ENCODE results near the gene SHISAL1. TPM values are rescaled to one million over a fixed set of nuclear protein-coding genes. Genes with fewer than 3 reads are reported as not detected.

SHISAL1 gene
- total and polyA plus RNA-seq, 8 donors = 0.72 to 1.4 (median 0.92) TPM

DNA sequence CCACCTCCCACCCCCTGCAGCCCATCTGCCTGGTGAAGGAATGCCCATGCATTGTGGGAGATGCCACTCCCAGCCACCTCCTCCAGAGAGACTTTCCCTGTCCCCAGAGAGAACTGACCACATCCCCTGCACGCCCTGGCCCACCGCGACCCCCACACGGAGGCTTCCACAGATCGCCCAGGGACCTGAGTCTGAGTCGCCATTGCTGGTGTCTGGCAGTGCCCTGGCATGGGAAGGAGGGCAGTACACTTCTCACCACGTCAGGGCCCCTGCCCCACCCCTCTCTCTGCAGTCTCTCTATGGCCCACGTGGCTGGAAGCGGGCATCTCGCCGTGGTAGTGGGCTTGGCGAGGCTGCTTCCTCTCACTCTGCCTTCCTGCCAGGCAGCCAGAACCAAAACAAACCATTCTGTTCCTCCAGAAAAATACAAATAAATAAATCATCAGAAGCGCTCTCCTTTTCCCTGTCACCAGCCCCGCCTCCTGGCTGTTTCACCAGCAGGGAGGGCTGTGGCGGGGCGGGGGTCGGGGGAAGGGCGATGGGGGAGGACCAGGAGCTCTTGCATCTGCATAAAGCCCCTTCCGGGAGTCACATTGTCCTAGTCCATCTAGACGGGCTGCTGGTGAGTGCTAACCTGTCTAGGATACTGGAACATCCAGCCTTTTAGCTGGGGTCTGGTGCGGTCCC lies 20.9 kb downstream of the SHISAL1 start:
- Histone ChIP-seq H3K27me3 (peaks cover 0 to 28% of the 10 kb centered on the region in 2 donors), H3K4me1 (no peaks in the 10 kb centered on the region), H3K4me3 (no peak overlapping the region), H3K27ac (no peak overlapping the region), H3K9me3 (peaks cover 0 to 7% of the 10 kb centered on the region in 2 donors), H3K36me3 (no peaks in the 10 kb centered on the region)
- intact Hi-C loops (cut with DNase I) = no loop called here
- TF ChIP-seq, protein P1, sequence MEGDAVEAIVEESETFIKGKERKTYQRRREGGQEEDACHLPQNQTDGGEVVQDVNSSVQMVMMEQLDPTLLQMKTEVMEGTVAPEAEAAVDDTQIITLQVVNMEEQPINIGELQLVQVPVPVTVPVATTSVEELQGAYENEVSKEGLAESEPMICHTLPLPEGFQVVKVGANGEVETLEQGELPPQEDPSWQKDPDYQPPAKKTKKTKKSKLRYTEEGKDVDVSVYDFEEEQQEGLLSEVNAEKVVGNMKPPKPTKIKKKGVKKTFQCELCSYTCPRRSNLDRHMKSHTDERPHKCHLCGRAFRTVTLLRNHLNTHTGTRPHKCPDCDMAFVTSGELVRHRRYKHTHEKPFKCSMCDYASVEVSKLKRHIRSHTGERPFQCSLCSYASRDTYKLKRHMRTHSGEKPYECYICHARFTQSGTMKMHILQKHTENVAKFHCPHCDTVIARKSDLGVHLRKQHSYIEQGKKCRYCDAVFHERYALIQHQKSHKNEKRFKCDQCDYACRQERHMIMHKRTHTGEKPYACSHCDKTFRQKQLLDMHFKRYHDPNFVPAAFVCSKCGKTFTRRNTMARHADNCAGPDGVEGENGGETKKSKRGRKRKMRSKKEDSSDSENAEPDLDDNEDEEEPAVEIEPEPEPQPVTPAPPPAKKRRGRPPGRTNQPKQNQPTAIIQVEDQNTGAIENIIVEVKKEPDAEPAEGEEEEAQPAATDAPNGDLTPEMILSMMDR (IDR thresholded peaks at IDR 0.05) = no peak
- DNase-seq (peak in 1 of 4 donors; percentile 45), ATAC-seq (no peak)

DNA sequence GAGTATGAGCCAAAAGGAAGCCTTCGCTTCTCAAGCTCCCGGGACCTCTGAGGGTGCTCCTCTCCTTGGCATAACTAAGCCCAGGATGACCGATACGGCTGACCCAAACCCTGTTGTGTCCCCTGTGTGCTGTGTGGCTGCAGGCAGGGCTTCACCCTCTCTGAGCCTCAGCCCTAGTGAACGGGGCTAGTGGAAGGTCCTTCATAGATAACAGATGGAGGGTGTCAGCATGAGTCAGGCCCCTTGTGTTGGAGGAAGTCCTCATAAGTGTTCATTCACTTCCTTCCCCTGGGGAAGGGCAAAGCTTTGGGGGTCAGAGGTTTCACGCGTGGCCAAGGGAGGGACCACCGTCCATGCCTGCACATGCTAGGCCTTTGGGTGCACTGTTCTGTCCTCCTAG lies 21.5 kb downstream of the SHISAL1 start:
- TF ChIP-seq, protein P1 (IDR thresholded peaks at IDR 0.05) = no peak
- intact Hi-C loops (cut with DNase I) = no loop called here

DNA sequence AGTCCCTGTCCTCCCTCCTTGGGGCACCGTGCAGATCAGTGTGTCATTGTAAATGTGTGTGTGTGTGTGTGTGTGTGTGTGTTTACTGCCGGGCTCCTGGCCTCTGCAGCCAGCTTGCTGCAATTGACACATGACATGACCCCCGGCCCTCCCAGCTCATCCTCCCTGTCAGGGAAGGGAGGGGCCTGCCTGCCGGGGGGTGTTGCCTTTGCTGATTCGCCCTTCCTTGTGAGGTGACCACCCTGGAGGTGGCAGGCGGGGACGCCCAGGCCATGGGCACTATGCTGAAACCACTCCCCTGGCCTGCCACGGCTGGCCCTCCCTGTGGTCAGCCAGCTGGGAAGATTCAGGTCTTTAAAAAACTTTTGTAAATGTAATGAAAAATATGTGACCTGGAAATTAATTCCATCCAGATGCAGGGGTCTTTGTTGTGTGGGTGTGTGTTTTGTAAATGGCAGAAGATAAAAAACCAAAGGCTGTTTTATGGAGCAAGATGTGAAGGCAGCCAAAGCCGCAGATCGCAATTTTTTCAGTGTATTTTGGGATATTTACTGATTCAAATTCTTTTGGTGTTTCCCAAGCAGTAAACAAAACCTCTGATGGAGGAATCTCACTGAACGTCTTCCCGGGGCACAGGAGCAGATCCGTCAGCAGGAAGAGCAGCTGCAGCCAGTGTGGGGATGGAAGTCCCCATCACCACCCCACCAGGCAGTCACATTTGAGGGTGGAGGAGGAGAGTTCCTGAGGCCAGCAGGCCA lies 23.2 kb downstream of the SHISAL1 start:
- intact Hi-C loops (cut with DNase I) = no loop called here
- TF ChIP-seq, protein P1 (IDR thresholded peaks at IDR 0.05) = no peak
- Histone ChIP-seq H3K27ac (no peak overlapping the region), H3K9me3 (peaks cover 0 to 7% of the 10 kb centered on the region in 2 donors), H3K36me3 (no peaks in the 10 kb centered on the region), H3K4me3 (no peak overlapping the region), H3K27me3 (peaks cover 0 to 48% of the 10 kb centered on the region in 2 donors), H3K4me1 (no peaks in the 10 kb centered on the region)
- DNase-seq (peak in 2 of 4 donors; percentile 41 to 68), ATAC-seq (no peak)

More for the DNA sequence above, 21.5 kb downstream of the SHISAL1 start:
- Histone ChIP-seq H3K4me3 (no peak overlapping the region), H3K4me1 (no peaks in the 10 kb centered on the region), H3K27me3 (peaks cover 0 to 34% of the 10 kb centered on the region in 2 donors), H3K36me3 (no peaks in the 10 kb centered on the region), H3K27ac (no peak overlapping the region), H3K9me3 (peaks cover 0 to 7% of the 10 kb centered on the region in 2 donors)
- peak in 1 of 4 donors; percentile 15 for DNase-seq
- ATAC-seq = no peak

DNA sequence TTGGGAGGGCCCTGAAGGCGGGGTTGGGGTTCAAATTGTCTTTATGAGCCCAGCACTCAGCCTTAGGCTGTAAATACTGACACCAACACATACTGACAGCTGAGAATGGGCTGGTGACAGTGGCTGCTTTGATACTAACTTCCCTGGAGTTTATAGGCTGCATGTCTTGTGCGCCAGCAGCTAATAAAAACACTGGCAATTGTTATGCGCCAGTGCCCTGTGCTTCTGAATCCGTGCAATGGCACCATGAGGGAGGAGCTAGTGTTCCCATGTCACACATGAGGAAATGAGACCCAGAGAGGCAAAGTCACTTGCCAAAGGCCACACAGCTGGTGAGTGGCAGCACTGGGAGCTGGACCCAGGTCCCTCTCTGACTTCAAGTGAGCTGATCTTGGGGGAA lies 23.8 kb downstream of the SHISAL1 start:
- TF ChIP-seq, protein P1 (IDR thresholded peaks at IDR 0.05) = no peak
- peaks cover 0 to under 1% of the 10 kb centered on the region in 2 donors for H3K9me3 ChIP-seq
- H3K4me3 ChIP-seq = no peak overlapping the region
- peaks cover 0 to 54% of the 10 kb centered on the region in 2 donors for H3K27me3 ChIP-seq
- ATAC-seq (no peak), DNase-seq (no peak)
- H3K36me3 ChIP-seq = no peaks in the 10 kb centered on the region
- intact Hi-C loops (cut with DNase I) = no loop called here
- H3K27ac ChIP-seq = no peak overlapping the region
- no peaks in the 10 kb centered on the region for H3K4me1 ChIP-seq

DNA sequence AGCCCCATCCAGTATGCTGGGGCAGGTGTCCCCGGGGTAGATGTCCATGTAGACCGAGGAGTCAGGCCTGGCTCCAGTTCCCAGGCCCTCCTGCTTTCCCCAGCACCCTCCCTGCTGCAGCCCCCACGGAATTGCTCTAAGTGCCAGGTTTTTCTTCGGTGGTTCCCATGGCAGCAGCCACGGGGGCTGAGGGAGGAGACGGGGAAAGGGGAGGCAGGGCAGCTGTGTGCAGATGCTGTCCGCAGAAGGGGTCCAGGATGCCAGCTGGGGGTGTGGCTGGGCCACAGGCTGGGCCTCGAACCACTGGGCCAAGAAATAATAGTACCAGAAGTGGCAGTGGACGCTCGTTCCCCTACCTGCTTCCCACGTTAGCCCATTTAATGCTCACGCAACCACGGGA lies 25.0 kb downstream of the SHISAL1 start:
- Histone ChIP-seq H3K27ac (no peak overlapping the region), H3K36me3 (no peaks in the 10 kb centered on the region), H3K4me3 (no peak overlapping the region), H3K9me3 (no peaks in the 10 kb centered on the region), H3K27me3 (peaks cover 0 to 66% of the 10 kb centered on the region in 2 donors), H3K4me1 (no peaks in the 10 kb centered on the region)
- TF ChIP-seq, protein P1 (IDR thresholded peaks at IDR 0.05) = no peak
- intact Hi-C loops (cut with DNase I) = no loop called here
- ATAC-seq (no peak), DNase-seq (peak in 2 of 4 donors; percentile 34 to 42)
